Measurements from ENCODE around the gene H2BK1. TPM values are rescaled to one million over a fixed set of nuclear protein-coding genes. Genes with fewer than 3 reads are reported as not detected.

Gene H2BK1
- total RNA-seq, 1 experiment from 2014 or later, result not detected

DNA sequence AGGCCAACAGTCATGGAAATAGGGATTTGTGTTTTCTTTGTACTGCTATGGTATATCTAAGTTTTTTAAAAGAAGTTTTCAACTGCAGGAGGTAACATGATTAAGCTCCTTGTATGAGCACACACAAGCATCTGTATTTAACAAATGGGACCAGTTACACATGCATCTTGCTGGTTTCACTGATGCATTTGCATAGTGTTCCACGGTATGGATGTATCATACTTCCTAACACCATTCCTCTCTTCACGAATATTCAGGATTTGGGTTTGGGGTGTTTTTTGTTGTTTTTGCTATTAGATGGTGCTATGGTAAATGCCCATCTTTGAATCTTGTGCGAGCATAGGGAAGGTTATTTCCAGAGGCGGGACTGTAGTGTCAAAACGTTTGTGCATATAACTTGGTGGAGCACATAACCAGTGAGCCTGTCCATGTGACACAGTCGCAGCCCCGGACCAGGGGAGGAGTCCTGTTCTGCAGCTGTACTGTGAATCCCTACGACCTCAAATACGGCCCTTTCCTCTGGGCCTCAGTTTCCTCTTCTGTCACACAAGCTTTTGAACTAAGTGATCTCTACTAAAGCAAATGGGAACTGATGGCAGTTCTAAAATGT, 1.9 kb downstream of the H2BK1 start:
- Histone ChIP-seq H3K27me3 (ENCODE audit: control insufficient read depth, insufficient read depth, low read length) (no peaks in the 10 kb centered on the region), H3K4me1 (ENCODE audit: control insufficient read depth, insufficient read depth, low read length) (no peaks in the 10 kb centered on the region), H3K9me3 (ENCODE audit: control insufficient read depth, insufficient read depth, low read depth, low read length) (no peaks in the 10 kb centered on the region), H3K36me3 (ENCODE audit: control insufficient read depth, insufficient read depth, low read length) (0 out of 2 replicates have a peak, but pooled peaks cover 4% of the 10 kb centered on the region), H3K27ac (ENCODE audit: low read length) (no peak overlapping the region), H3K4me3 (ENCODE audit: low read depth in 2 of 2, low read length in 2 of 2) (no peak overlapping the region)
- DNase-seq (ENCODE audit: low read depth, low spot score) (no peak), ATAC-seq (no peak)
- in situ Hi-C loops (cut with HindIII; ENCODE audit: low pct_unique_long_range_greater_than_20kb, low sequenced_read_pairs), result loop anchor here (5.0 kb wide), 1 partner anchor 41 kb away; the partner anchor contains the start of gene GBX1
- no TSS peak for BruUV-seq (replicated peaks)
- TF ChIP-seq, protein P1, sequence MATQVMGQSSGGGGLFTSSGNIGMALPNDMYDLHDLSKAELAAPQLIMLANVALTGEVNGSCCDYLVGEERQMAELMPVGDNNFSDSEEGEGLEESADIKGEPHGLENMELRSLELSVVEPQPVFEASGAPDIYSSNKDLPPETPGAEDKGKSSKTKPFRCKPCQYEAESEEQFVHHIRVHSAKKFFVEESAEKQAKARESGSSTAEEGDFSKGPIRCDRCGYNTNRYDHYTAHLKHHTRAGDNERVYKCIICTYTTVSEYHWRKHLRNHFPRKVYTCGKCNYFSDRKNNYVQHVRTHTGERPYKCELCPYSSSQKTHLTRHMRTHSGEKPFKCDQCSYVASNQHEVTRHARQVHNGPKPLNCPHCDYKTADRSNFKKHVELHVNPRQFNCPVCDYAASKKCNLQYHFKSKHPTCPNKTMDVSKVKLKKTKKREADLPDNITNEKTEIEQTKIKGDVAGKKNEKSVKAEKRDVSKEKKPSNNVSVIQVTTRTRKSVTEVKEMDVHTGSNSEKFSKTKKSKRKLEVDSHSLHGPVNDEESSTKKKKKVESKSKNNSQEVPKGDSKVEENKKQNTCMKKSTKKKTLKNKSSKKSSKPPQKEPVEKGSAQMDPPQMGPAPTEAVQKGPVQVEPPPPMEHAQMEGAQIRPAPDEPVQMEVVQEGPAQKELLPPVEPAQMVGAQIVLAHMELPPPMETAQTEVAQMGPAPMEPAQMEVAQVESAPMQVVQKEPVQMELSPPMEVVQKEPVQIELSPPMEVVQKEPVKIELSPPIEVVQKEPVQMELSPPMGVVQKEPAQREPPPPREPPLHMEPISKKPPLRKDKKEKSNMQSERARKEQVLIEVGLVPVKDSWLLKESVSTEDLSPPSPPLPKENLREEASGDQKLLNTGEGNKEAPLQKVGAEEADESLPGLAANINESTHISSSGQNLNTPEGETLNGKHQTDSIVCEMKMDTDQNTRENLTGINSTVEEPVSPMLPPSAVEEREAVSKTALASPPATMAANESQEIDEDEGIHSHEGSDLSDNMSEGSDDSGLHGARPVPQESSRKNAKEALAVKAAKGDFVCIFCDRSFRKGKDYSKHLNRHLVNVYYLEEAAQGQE (IDR thresholded peaks at IDR 0.05; ENCODE audit: insufficient read depth in 1 of 2, low read depth in 2 of 2, low read length in 1 of 2), result no peak
- TF ChIP-seq, protein P2, sequence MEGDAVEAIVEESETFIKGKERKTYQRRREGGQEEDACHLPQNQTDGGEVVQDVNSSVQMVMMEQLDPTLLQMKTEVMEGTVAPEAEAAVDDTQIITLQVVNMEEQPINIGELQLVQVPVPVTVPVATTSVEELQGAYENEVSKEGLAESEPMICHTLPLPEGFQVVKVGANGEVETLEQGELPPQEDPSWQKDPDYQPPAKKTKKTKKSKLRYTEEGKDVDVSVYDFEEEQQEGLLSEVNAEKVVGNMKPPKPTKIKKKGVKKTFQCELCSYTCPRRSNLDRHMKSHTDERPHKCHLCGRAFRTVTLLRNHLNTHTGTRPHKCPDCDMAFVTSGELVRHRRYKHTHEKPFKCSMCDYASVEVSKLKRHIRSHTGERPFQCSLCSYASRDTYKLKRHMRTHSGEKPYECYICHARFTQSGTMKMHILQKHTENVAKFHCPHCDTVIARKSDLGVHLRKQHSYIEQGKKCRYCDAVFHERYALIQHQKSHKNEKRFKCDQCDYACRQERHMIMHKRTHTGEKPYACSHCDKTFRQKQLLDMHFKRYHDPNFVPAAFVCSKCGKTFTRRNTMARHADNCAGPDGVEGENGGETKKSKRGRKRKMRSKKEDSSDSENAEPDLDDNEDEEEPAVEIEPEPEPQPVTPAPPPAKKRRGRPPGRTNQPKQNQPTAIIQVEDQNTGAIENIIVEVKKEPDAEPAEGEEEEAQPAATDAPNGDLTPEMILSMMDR (IDR thresholded peaks at IDR 0.05), result no peak
- TF ChIP-seq TCF7L2 (IDR thresholded peaks at IDR 0.05; ENCODE audit: low read depth, low read length), result no peak
- TF ChIP-seq POLR2AphosphoS5 (IDR thresholded peaks at IDR 0.05; ENCODE audit: low read depth, low read length), result no peak
- no peak for TF ChIP-seq SIN3A (IDR thresholded peaks at IDR 0.05; ENCODE audit: borderline replicate concordance, insufficient read depth, low read depth, low read length)
- CTCF ChIA-PET, result no interaction called here
- intact Hi-C loops (cut with micrococcal nuclease; ENCODE audit: unreplicated experiment), result no loop called here
- POLR2A ChIA-PET, result no interaction called here

DNA sequence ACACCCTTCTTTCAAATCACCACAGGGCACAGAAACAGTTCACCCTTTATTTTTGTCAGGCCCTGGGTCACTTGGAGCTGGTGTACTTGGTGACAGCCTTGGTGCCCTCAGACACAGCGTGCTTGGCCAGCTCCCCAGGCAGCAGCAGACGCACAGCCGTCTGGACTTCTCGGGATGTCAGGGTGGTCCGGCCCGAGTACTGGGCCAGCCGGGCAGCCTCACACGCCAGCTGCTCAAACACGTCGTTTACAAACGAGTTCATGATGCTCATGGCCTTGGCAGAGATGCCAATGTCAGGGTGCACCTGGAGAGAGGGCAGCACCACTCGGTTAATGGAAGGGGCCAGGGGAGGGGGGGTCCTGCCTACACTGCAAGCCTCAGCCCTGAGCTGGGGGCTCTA, 2.5 kb downstream of the H2BK1 start:
- intact Hi-C loops (cut with micrococcal nuclease; ENCODE audit: unreplicated experiment), result no loop called here
- TF ChIP-seq SIN3A (IDR thresholded peaks at IDR 0.05; ENCODE audit: borderline replicate concordance, insufficient read depth, low read depth, low read length), result no peak
- TF ChIP-seq, protein P1 (IDR thresholded peaks at IDR 0.05; ENCODE audit: insufficient read depth in 1 of 2, low read depth in 2 of 2, low read length in 1 of 2), result no peak
- CTCF ChIA-PET, result no interaction called here

More for the DNA sequence above, 2.5 kb downstream of the H2BK1 start:
- Histone ChIP-seq H3K27me3 (ENCODE audit: control insufficient read depth, insufficient read depth, low read length) (no peaks in the 10 kb centered on the region), H3K36me3 (ENCODE audit: control insufficient read depth, insufficient read depth, low read length) (no peaks in the 10 kb centered on the region), H3K4me3 (ENCODE audit: low read depth in 2 of 2, low read length in 2 of 2) (no peak overlapping the region), H3K27ac (ENCODE audit: low read length) (no peak overlapping the region), H3K9me3 (ENCODE audit: control insufficient read depth, insufficient read depth, low read depth, low read length) (no peaks in the 10 kb centered on the region), H3K4me1 (ENCODE audit: control insufficient read depth, insufficient read depth, low read length) (no peaks in the 10 kb centered on the region)
- POLR2A ChIA-PET, result no interaction called here
- ATAC-seq, result no peak
- no TSS peak for BruUV-seq (replicated peaks)
- in situ Hi-C loops (cut with HindIII; ENCODE audit: low pct_unique_long_range_greater_than_20kb, low sequenced_read_pairs), result loop anchor here (5.0 kb wide), 1 partner anchor 41 kb away; the partner anchor contains the start of gene GBX1
- DNase-seq (ENCODE audit: low read depth, low spot score), result no peak

Data from Panc1 (cell line).